Activated naive CD4-positive, alpha-beta T cell treated with anti-CD3 and anti-CD28 coated beads, Interleukin-2, amount 50 U/mL, for 24 hours (primary cell): Measurements from ENCODE around the gene NCKIPSD.

Source experiments
- H3K27ac Mint-ChIP-seq: one replicate; pipeline ENCODE4 v1.8.0; 2021; ENCODE audit warnings: mild to moderate bottlenecking, mixed read lengths
- H3K27me3 Mint-ChIP-seq: one replicate; pipeline ENCODE4 v1.8.0; 2021; ENCODE audit warnings: mixed read lengths
- H3K36me3 Mint-ChIP-seq: one replicate; pipeline ENCODE4 v1.8.0; 2021; ENCODE audit warnings: mixed read lengths
- H3K4me1 Mint-ChIP-seq: one replicate; pipeline ENCODE4 v1.8.0; 2021; ENCODE audit warnings: mixed read lengths
- H3K4me3 Mint-ChIP-seq: one replicate; pipeline ENCODE4 v1.8.0; 2021; ENCODE audit warnings: mild to moderate bottlenecking, mixed read lengths
- H3K9me3 Mint-ChIP-seq: one replicate; pipeline ENCODE4 v1.8.0; 2021; ENCODE audit warnings: mixed read lengths

The NCKIPSD gene

DNA sequence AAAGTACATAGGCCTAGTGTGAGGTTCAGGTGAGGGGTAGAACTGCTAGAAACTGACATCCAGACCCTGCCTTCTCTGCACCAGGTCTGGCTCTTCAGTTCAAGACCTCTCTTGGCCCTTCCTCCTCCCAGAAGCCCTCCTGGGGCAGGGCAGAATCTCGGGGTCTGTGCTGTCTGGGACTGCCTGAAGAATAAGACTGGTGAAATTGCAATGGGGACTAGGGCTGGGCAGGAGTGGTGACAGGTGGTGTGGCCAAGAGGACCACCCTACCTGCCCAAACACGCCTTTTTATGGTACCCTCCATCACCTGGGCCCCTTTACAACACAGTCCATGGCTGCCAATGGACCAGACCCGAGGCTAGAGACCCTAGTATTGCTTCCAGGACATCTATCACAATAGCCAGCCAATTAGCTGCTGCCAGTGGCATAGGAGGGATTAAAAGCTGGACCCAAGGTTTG, 1.5 kb upstream of the NCKIPSD start:
- Mint-ChIP-seq H3K36me3 (peaks cover 9% of the 10 kb centered on the region), H3K27ac (no peak overlapping the region), H3K4me1 (peaks cover 31% of the 10 kb centered on the region), H3K4me3 (no peak overlapping the region), H3K27me3 (no peaks in the 10 kb centered on the region), H3K9me3 (no peaks in the 10 kb centered on the region)

DNA sequence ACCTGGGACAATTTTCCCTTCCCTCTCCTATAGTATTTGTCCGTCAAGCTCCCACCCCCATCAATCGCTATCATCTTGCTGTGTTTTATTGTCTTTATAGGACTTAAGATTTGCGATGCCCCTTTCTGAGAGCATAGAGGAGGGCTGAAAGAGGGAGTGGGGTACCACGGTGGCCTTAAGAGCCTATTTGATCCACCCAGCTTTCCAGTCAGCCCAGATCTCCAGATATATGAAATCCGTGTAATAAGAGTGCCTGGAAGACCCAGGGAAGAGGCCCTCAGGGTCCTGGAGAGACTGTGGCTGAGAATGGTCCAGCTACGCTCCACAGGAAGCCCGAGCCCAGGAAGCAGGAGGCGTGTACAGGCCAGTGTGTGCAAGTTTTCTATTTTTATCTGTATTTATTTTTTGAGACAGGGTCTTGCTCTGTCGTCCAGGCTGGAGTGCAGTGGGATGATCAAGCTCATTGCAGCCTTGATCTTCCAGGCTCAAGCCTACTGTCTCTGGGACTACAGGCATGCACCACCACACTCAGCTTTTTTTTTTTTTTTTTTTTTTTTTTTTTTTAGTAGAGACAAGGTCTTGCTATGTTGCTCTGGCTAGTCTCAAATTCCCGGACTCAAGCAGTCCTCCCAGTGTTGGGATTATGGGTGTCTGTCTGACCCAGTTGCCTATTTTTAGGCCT, 964 bp upstream of the NCKIPSD start:
- H3K36me3 Mint-ChIP-seq = peaks cover 9% of the 10 kb centered on the region
- peak overlapping the region; percentile 68 for H3K27ac Mint-ChIP-seq
- H3K9me3 Mint-ChIP-seq = no peaks in the 10 kb centered on the region
- peaks cover 31% of the 10 kb centered on the region for H3K4me1 Mint-ChIP-seq
- H3K4me3 Mint-ChIP-seq = peak overlapping the region; percentile 88
- no peaks in the 10 kb centered on the region for H3K27me3 Mint-ChIP-seq

DNA sequence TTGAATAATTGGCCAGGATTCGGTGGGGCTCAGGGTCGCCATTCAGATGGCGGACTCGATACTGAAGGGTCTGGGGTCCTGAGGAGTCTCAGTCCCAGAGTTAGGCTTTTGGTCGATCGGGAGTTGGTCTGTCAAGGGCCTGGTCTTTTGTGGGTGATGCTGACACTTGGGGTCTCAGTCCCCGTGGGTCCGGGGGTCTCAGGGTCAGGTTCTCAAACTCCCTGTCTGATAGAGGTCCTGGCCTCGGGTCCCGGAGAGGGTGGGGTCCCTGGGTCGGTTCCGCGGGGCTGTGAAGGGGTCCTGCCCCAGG, 467 bp downstream of the NCKIPSD start:
- peaks cover 40% of the 10 kb centered on the region for H3K4me1 Mint-ChIP-seq
- H3K36me3 Mint-ChIP-seq = peaks cover 14% of the 10 kb centered on the region
- H3K4me3 Mint-ChIP-seq = peak overlapping the region; percentile 88
- no peaks in the 10 kb centered on the region for H3K27me3 Mint-ChIP-seq
- no peaks in the 10 kb centered on the region for H3K9me3 Mint-ChIP-seq
- no peak overlapping the region for H3K27ac Mint-ChIP-seq

DNA sequence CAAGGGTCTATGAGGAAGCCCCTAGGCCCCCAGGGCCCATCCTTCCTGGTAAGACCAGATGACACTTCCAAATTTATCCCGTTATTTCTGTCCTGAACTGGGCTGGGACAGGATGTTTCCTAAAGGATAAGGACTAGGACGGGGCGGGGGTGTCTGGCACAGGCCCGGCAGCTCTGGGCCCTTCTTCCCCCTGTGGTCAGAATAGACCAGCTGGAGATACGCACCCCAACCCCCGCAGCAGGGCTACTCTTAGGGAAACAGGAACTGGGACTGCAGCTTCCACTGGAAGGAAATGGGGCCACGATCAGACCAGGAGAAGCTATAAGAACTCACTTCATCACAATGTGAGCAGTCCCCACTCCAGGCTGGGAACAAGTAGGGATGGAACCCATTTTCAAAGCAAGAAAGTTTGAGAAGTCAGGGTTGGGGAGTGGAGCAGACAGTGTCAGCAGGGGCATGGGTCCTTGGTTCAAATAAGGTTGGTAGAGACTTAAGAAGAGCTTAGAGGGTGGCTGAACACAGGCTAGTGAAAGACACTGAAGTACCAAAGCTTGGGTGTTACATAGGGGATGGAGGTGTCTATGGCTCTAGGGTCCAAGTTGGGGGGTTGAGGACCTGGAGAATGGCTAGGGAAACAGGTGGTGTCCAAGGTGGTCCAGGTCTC, 1.1 kb downstream of the NCKIPSD start:
- Mint-ChIP-seq H3K27me3 (no peaks in the 10 kb centered on the region), H3K9me3 (no peaks in the 10 kb centered on the region), H3K27ac (peak overlapping the region; percentile 84), H3K36me3 (peaks cover 11% of the 10 kb centered on the region), H3K4me1 (peaks cover 44% of the 10 kb centered on the region), H3K4me3 (peak overlapping the region; percentile 88)

DNA sequence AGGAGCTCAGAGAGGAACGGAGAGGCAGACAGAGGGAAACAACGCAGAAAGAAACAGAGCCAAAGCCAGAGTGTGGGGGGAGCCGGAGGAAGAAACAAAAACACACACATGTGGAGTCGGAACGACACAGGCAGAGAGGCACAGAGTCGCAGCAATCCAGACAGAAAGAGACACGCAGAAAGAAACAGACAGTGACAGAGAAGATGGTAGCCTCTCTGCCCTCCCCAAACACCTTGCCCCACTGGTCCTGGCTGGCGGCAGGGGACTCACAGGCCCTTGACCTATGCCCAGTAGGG, 1.7 kb downstream of the NCKIPSD start:
- H3K36me3 Mint-ChIP-seq = peaks cover 11% of the 10 kb centered on the region
- H3K4me1 Mint-ChIP-seq = peaks cover 48% of the 10 kb centered on the region
- H3K27me3 Mint-ChIP-seq = no peaks in the 10 kb centered on the region
- peak overlapping the region; percentile 61 for H3K4me3 Mint-ChIP-seq
- no peak overlapping the region for H3K27ac Mint-ChIP-seq
- no peaks in the 10 kb centered on the region for H3K9me3 Mint-ChIP-seq

DNA sequence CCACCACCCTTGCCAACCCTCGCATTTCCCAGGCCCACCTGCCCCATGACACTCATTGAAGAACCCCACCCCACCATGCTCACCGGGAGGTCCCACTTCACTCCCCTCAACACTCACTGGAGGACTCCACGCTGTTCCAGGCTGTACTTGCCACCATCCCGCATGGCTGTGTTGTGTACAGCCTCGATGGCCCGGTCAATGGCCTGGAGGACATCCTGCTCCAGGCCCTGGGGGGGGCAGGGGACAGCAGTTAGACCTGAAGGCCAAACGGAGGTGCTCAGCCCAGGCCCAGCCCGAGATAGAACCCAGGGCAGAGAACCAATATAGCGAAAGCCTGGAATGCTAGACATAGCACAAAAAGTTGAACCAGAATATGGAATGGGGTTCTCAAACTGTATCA, 2.9 kb downstream of the NCKIPSD start:
- no peaks in the 10 kb centered on the region for H3K27me3 Mint-ChIP-seq
- H3K4me1 Mint-ChIP-seq = peaks cover 48% of the 10 kb centered on the region
- H3K9me3 Mint-ChIP-seq = no peaks in the 10 kb centered on the region
- no peak overlapping the region for H3K4me3 Mint-ChIP-seq
- H3K36me3 Mint-ChIP-seq = peaks cover 12% of the 10 kb centered on the region
- no peak overlapping the region for H3K27ac Mint-ChIP-seq

DNA sequence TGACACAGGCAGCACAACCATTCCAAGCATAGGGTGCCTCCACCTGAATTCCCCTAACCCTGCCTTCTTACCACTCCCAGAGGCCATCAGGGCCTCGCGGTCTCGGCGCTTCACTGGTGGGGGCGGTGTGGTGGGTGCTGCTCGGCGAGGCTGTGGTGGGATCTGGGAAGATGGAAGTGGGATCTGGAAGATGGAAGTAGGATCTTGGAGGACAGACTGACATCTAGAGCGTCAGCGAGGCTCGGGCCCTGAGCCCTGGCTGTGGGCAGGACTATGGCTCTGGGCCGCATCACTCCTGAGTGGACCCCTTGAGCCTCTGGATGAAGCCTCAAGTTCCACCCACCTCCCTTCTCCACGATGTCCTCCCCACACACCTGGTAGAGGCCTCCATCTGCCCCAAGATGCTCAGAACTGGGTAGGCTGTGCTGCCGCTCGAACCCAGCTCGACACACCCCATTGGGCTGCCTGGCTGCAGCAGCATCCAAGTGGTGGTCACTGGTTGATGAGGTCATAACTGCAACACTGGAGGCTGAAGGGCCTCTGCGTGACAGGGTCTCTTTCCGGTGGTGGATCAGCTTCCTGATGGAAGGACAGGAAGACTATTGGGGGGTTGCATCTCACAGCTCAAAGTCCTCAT, 3.6 kb downstream of the NCKIPSD start:
- Mint-ChIP-seq H3K27ac (no peak overlapping the region), H3K9me3 (no peaks in the 10 kb centered on the region), H3K4me1 (peaks cover 48% of the 10 kb centered on the region), H3K27me3 (no peaks in the 10 kb centered on the region), H3K4me3 (no peak overlapping the region), H3K36me3 (peaks cover 11% of the 10 kb centered on the region)

DNA sequence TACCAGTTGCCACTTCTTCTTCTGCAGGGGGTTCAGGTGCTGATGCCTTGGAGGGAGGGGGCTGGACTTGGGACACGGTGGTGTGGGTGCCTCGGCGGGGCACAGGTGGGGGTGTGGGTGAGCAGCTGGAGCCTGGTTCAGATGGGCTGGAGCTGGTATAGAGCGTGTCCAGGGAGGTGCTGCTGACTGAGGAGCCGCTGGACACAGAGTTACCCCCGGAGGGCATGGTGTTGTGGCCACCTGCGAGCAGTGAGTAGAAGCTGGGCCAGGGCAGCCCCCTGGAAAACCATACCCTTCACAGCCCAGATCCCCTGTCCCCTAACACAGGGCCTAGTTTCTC, 4.2 kb downstream of the NCKIPSD start:
- H3K27me3 Mint-ChIP-seq = no peaks in the 10 kb centered on the region
- H3K36me3 Mint-ChIP-seq = peaks cover 11% of the 10 kb centered on the region
- peaks cover 45% of the 10 kb centered on the region for H3K4me1 Mint-ChIP-seq
- H3K9me3 Mint-ChIP-seq = no peaks in the 10 kb centered on the region
- no peak overlapping the region for H3K4me3 Mint-ChIP-seq
- no peak overlapping the region for H3K27ac Mint-ChIP-seq

DNA sequence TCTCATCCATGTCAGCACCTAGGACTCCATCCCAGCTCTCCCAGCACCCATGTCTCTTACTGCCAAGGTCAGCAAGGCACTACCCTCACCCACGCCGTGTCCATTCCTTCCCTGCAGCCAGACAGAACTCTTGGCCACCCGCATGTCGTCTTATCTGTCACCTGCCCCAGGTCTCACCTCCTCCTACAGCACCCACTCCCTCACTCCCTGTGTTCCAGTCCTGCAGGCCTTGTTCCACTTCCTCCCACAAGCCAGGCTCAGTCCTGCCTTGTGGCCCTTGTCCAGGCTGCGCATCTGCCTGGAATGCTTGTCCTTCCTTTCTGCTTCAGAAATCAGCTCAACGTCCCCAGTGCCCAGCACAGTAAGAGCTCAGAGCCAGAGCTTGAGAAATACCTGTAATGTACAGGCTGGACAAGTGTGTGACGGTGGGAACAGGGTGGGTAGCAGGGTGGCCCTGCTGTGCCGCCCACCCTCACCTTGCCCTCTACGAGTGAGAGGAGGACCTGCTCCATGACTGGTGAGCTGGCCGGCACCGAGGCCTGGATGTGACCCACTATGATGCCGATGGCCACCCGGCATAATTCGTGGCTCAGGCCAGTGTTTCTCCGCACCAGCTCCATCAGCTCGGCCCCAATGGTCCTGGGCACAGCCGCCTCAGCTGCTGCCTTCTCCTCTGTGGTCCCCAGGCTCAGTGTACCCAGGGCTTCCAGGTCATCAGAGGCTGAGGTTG, 4.7 kb downstream of the NCKIPSD start:
- H3K27me3 Mint-ChIP-seq = no peaks in the 10 kb centered on the region
- H3K9me3 Mint-ChIP-seq = no peaks in the 10 kb centered on the region
- peaks cover 11% of the 10 kb centered on the region for H3K36me3 Mint-ChIP-seq
- H3K4me1 Mint-ChIP-seq = peaks cover 42% of the 10 kb centered on the region
- H3K27ac Mint-ChIP-seq = no peak overlapping the region
- no peak overlapping the region for H3K4me3 Mint-ChIP-seq

DNA sequence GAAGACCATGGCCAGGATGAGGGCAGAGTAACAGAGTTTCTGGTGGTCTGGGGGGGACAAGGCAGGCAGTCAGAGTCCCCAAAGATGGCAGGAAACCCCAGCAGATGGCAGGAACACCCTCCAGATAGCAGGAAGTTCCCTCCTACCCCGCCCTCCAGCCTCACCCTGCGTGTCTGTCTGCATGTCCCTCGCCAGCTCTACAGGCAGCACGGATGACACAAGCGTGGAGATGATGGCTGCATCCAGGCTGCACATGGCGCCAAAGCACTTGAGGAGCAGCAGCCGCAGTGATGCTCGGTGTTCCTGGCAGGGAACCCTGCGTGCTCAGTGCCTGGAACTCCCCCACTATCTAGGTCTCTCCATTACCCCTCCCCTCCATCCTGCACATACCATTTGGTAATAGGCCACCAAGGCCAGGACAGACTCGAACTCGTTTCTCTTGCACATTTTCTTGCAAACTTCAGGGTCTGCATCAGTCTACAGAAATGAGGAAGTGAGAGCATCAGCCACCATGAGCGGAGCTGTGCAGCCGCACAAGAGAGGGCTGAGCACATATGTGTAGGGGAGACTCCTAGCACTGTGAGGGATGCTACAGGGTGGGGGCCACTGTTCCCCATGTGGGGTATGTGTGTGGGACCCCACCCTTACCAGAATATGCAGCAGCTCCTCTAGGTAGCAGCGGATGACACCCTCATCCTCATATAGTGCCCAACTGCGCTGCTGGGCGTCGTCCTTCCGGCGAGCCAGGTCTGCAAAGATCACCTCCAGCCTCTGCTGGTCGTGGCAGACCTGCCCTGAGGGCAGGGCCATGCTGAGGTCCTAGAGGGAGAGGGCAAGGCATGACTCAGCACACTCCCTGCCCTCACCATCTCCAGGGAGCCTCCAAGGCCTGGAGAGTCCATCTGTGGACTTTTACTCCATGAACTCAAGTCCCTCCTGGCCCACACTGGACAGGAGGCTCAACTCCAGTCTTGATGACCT, 6.0 kb downstream of the NCKIPSD start:
- Mint-ChIP-seq H3K27me3 (no peaks in the 10 kb centered on the region), H3K4me3 (no peak overlapping the region), H3K36me3 (peaks cover 11% of the 10 kb centered on the region), H3K27ac (no peak overlapping the region), H3K4me1 (peaks cover 35% of the 10 kb centered on the region), H3K9me3 (no peaks in the 10 kb centered on the region)

DNA sequence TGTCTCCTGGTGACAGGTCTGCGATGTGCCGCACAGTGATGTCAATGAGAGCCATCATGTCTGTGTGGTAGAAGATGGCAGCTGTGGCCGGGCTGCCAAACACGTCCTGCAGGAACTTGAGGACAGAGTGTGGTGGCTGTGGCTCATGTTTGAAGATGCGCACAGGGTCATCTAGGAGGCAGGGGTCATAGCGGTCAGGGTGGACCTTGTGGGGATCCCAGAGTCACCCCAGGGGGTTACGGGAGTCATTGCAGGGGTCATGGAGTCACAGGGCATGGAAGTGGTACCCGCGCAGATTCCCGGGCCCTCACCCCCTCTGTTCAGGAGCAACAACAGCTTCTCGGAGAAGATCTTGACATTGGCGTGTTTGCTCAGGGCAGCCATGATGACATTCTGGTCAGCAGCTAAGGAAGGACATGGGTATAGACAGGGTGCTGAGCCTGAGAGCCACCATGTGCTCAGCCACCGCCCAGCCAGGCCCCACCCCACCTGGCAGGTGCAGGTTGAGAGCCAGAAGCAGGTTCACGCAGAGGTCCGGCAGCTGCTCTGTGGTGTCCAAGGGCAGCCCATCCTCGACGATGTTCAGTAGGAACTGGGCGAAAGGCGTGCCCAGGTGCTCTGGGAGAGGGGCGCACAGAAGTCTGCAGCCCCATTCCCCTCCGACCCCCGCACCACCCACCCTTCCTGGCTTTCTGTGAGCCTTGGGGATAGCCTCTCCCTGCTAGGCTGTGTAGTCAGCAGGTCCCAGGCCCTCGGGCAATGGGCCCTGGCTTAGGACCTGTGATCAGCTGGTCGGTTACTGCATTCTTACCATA, 6.9 kb downstream of the NCKIPSD start:
- Mint-ChIP-seq H3K9me3 (no peaks in the 10 kb centered on the region), H3K4me3 (no peak overlapping the region), H3K27ac (no peak overlapping the region), H3K27me3 (no peaks in the 10 kb centered on the region), H3K36me3 (peaks cover 11% of the 10 kb centered on the region), H3K4me1 (peaks cover 27% of the 10 kb centered on the region)

DNA sequence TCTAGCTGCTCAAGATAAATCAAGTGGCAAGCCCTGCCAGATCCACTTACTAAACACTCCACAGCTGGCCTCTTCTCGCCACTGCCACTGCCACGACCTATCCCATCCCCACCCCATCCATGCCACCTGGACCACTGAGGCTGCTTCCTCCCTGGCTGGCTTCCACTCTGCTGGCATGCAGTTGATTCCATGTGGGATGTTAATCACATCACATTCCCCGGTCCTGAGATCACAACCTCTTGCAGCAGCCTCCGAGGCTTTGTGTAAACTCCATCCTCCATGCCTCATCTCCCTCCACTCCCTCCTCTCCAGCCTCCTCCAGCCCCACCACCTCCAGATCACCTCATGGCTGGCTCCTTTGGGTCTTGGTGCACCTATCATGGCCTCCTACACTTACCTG, 7.7 kb downstream of the NCKIPSD start:
- peaks cover 21% of the 10 kb centered on the region for H3K4me1 Mint-ChIP-seq
- peaks cover 11% of the 10 kb centered on the region for H3K36me3 Mint-ChIP-seq
- no peaks in the 10 kb centered on the region for H3K27me3 Mint-ChIP-seq
- H3K9me3 Mint-ChIP-seq = no peaks in the 10 kb centered on the region
- no peak overlapping the region for H3K4me3 Mint-ChIP-seq
- H3K27ac Mint-ChIP-seq = no peak overlapping the region

DNA sequence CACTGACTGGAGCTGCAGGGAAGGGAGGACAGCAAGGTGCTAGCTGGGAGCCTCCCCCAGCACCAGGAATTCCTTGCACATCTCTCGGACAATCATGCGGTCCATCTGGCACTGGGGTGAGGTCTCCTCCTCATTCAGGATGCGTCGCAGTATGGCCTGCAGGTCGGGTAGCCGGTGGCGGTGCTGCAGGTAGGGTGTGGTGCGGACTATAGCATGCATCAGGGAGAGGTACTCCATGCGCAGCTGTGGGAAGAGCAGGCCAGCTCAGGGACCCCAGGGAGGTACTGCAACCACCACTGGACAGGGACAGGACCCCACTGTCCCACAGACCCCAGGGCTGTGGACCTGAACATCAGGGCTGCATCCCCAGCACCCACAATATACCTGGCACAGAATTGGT, 11.2 kb downstream of the NCKIPSD start:
- peaks cover 3% of the 10 kb centered on the region for H3K4me1 Mint-ChIP-seq
- no peak overlapping the region for H3K27ac Mint-ChIP-seq
- H3K4me3 Mint-ChIP-seq = no peak overlapping the region
- H3K36me3 Mint-ChIP-seq = peaks cover 3% of the 10 kb centered on the region
- no peaks in the 10 kb centered on the region for H3K27me3 Mint-ChIP-seq
- no peaks in the 10 kb centered on the region for H3K9me3 Mint-ChIP-seq

DNA sequence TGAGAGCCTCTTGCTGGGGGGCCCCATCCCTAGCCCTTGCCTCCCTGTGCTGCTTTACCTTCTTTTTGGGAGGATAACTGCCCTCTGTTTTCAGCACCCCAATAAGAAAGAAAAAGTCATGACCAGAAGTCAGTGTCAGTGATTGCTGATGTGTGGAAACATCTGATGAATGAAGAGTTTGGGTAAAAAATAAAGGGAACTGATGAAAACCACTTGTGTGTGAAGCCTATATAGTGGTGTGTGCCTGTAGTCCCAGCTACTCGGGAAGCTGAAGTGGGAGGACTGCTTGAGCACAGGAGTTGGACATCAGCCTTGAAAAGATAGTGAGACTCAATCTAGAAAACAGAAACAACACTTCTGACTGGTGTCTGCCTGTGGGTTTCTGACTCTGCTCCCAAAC, 13.2 kb downstream of the NCKIPSD start:
- Mint-ChIP-seq H3K27ac (no peak overlapping the region), H3K36me3 (no peaks in the 10 kb centered on the region), H3K27me3 (no peaks in the 10 kb centered on the region), H3K4me1 (no peaks in the 10 kb centered on the region), H3K9me3 (no peaks in the 10 kb centered on the region), H3K4me3 (no peak overlapping the region)
